Measurements from ENCODE around the gene RCAN2. TPM values are rescaled to one million over a fixed set of nuclear protein-coding genes. Genes with fewer than 3 reads are reported as not detected.

RCAN2 gene
- total RNA-seq, 1 experiment from 2014 or later, result 0.05 TPM

GRCh38 chr6:46243754-46244153 lies 247.5 kb downstream of the RCAN2 start:
- DNase-seq (ENCODE audit: low read depth, low spot score) (no peak), ATAC-seq (no peak)
- no peak for TF ChIP-seq TCF7L2 (IDR thresholded peaks at IDR 0.05; ENCODE audit: low read depth, low read length)
- intact Hi-C loops (cut with micrococcal nuclease; ENCODE audit: unreplicated experiment), result no loop called here
- in situ Hi-C loops (cut with HindIII; ENCODE audit: low pct_unique_long_range_greater_than_20kb, low sequenced_read_pairs), result no loop called here
- Histone ChIP-seq H3K9me3 (ENCODE audit: control insufficient read depth, insufficient read depth, low read depth, low read length) (no peaks in the 10 kb centered on the region), H3K27ac (ENCODE audit: low read length) (no peak overlapping the region), H3K4me1 (ENCODE audit: control insufficient read depth, insufficient read depth, low read length) (no peaks in the 10 kb centered on the region), H3K27me3 (ENCODE audit: control insufficient read depth, insufficient read depth, low read length) (no peaks in the 10 kb centered on the region), H3K4me3 (ENCODE audit: low read depth in 2 of 2, low read length in 2 of 2) (no peak overlapping the region), H3K36me3 (ENCODE audit: control insufficient read depth, insufficient read depth, low read length) (no peaks in the 10 kb centered on the region)
- ChIA-PET CTCF (no interaction called here), POLR2A (no interaction called here)
- no TSS peak for BruUV-seq (replicated peaks)

GRCh38 chr6:46242921-46243320 lies 248.3 kb downstream of the RCAN2 start:
- intact Hi-C loops (cut with micrococcal nuclease; ENCODE audit: unreplicated experiment), result no loop called here
- ATAC-seq, result no peak
- Histone ChIP-seq H3K9me3 (ENCODE audit: control insufficient read depth, insufficient read depth, low read depth, low read length) (no peaks in the 10 kb centered on the region), H3K27me3 (ENCODE audit: control insufficient read depth, insufficient read depth, low read length) (no peaks in the 10 kb centered on the region), H3K36me3 (ENCODE audit: control insufficient read depth, insufficient read depth, low read length) (no peaks in the 10 kb centered on the region), H3K4me3 (ENCODE audit: low read depth in 2 of 2, low read length in 2 of 2) (no peak overlapping the region), H3K27ac (ENCODE audit: low read length) (no peak overlapping the region), H3K4me1 (ENCODE audit: control insufficient read depth, insufficient read depth, low read length) (no peaks in the 10 kb centered on the region)
- no peak for DNase-seq (ENCODE audit: low read depth, low spot score)
- TF ChIP-seq POLR2AphosphoS5 (IDR thresholded peaks at IDR 0.05; ENCODE audit: low read depth, low read length), result no peak
- TF ChIP-seq CTCF (IDR thresholded peaks at IDR 0.05), result no peak
- TF ChIP-seq TCF7L2 (IDR thresholded peaks at IDR 0.05; ENCODE audit: low read depth, low read length), result no peak
- no peak for TF ChIP-seq REST (IDR thresholded peaks at IDR 0.05; ENCODE audit: insufficient read depth in 1 of 2, low read depth in 2 of 2, low read length in 1 of 2)
- ChIA-PET POLR2A (no interaction called here), CTCF (no interaction called here)
- BruUV-seq (replicated peaks), result no TSS peak
- in situ Hi-C loops (cut with HindIII; ENCODE audit: low pct_unique_long_range_greater_than_20kb, low sequenced_read_pairs), result no loop called here

- BruUV-seq (replicated peaks), result no TSS peak
- intact Hi-C loops (cut with micrococcal nuclease; ENCODE audit: unreplicated experiment), result no loop called here
- H3K9me3 ChIP-seq (ENCODE audit: control insufficient read depth, insufficient read depth, low read depth, low read length), result no peaks in the 10 kb centered on the region
- no peaks in the 10 kb centered on the region for H3K27me3 ChIP-seq (ENCODE audit: control insufficient read depth, insufficient read depth, low read length)
- in situ Hi-C loops (cut with HindIII; ENCODE audit: low pct_unique_long_range_greater_than_20kb, low sequenced_read_pairs), result no loop called here
- CTCF ChIA-PET, result no interaction called here
- no peak overlapping the region for H3K4me3 ChIP-seq (ENCODE audit: low read depth in 2 of 2, low read length in 2 of 2)
- H3K4me1 ChIP-seq (ENCODE audit: control insufficient read depth, insufficient read depth, low read length), result no peaks in the 10 kb centered on the region
- ATAC-seq, result no peak
- H3K27ac ChIP-seq (ENCODE audit: low read length), result no peak overlapping the region
- no peak for DNase-seq (ENCODE audit: low read depth, low spot score)
- TF ChIP-seq REST (IDR thresholded peaks at IDR 0.05; ENCODE audit: insufficient read depth in 1 of 2, low read depth in 2 of 2, low read length in 1 of 2), result no peak
- no peak for TF ChIP-seq POLR2AphosphoS5 (IDR thresholded peaks at IDR 0.05; ENCODE audit: low read depth, low read length)
- TF ChIP-seq SIN3A (IDR thresholded peaks at IDR 0.05; ENCODE audit: borderline replicate concordance, insufficient read depth, low read depth, low read length), result no peak
- TF ChIP-seq CTCF (IDR thresholded peaks at IDR 0.05), result no peak
- TF ChIP-seq TCF7L2 (IDR thresholded peaks at IDR 0.05; ENCODE audit: low read depth, low read length), result no peak
- no peaks in the 10 kb centered on the region for H3K36me3 ChIP-seq (ENCODE audit: control insufficient read depth, insufficient read depth, low read length)
- POLR2A ChIA-PET, result no interaction called here
These were observed 250.2 kb downstream of the RCAN2 start for GRCh38 chr6:46240866-46241565.
